ENCODE data around the gene SCMH1.

DNA sequence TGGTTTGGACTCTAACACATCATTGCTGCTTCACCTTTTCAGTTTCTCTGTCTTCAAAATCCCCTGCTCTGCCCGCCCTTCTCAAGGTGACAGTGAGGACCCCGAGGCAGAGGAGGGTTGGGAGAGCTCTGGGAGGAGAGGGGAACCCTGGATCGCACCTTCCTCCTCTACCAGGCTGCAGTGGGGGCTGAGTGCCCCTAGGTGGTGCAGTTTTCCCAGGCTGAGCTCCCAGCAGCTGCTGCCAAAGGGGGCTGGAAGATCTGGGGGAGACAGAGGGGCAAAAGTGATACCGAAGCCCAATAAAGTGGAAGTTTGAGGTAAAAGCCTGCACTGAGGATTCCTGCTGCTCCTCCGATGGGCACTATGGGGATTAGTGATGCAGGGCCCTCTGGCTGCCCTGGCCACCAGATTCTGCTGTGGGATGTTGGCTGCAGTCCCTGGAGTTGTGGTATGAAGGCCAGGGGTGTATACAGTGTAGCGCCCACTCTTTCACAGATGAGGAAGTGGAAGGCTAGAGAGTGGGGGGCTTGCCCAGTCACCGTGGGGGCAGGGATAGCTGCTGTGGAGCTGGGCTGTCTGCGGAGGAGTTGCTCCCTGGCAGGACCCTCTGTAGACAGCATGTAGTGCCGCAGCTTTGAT, 40.7 kb upstream of the SCMH1 start:
- no peak for TF ChIP-seq POLR2A (IDR thresholded peaks at IDR 0.05)
- TF ChIP-seq, protein P1, sequence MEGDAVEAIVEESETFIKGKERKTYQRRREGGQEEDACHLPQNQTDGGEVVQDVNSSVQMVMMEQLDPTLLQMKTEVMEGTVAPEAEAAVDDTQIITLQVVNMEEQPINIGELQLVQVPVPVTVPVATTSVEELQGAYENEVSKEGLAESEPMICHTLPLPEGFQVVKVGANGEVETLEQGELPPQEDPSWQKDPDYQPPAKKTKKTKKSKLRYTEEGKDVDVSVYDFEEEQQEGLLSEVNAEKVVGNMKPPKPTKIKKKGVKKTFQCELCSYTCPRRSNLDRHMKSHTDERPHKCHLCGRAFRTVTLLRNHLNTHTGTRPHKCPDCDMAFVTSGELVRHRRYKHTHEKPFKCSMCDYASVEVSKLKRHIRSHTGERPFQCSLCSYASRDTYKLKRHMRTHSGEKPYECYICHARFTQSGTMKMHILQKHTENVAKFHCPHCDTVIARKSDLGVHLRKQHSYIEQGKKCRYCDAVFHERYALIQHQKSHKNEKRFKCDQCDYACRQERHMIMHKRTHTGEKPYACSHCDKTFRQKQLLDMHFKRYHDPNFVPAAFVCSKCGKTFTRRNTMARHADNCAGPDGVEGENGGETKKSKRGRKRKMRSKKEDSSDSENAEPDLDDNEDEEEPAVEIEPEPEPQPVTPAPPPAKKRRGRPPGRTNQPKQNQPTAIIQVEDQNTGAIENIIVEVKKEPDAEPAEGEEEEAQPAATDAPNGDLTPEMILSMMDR (IDR thresholded peaks at IDR 0.05) = peak; percentile 65 to 83 (median 68)
- no peak for TF ChIP-seq EP300 (IDR thresholded peaks at IDR 0.05)

Measured in tibial nerve (tissue), 4 donors.